Smooth muscle cell of the brain vasculature (primary cell): ENCODE data around the gene PHLPP2.
"Not testable (repeated sequence)": the region's sequence is repeated elsewhere in the genome, so short reads cannot be mapped to it uniquely, and the experiment has no call there.

Experiments
- DNase-seq: peaks from one replicate; pipeline ENCODE4 v3.0.0-alpha.2; 2012; ENCODE audit warnings: low read depth, low spot score

The PHLPP2 gene

GRCh38 chr16:71722801-71723536 is 1.5 kb downstream of the PHLPP2 start:
- DNase-seq = no peak

- DNase-seq = no peak
Measured at GRCh38 chr16:71721066-71721740, 3.3 kb downstream of the PHLPP2 start.

GRCh38 chr16:71712501-71712900 is 12.0 kb downstream of the PHLPP2 start:
- no peak for DNase-seq

- no peak for DNase-seq
Measured at GRCh38 chr16:71711789-71712188, 12.7 kb downstream of the PHLPP2 start.

- DNase-seq = no peak
Measured at GRCh38 chr16:71709229-71709781, 15.2 kb downstream of the PHLPP2 start.

GRCh38 chr16:71708696-71709095 is 15.8 kb downstream of the PHLPP2 start:
- DNase-seq = no peak

GRCh38 chr16:71707199-71707598 is 17.3 kb downstream of the PHLPP2 start:
- no peak for DNase-seq

GRCh38 chr16:71706046-71706445 is 18.5 kb downstream of the PHLPP2 start:
- no peak for DNase-seq

- no peak for DNase-seq
Measured at GRCh38 chr16:71703333-71703732, 21.2 kb downstream of the PHLPP2 start.

GRCh38 chr16:71700831-71701230 is 23.7 kb downstream of the PHLPP2 start:
- no peak for DNase-seq

GRCh38 chr16:71698491-71698890 is 26.0 kb downstream of the PHLPP2 start:
- DNase-seq = no peak

- DNase-seq = no peak
Measured at GRCh38 chr16:71693164-71693563, 31.3 kb downstream of the PHLPP2 start.

- no peak for DNase-seq
Measured at GRCh38 chr16:71689901-71690300, 34.6 kb downstream of the PHLPP2 start.

GRCh38 chr16:71687861-71688260 is 36.6 kb downstream of the PHLPP2 start:
- DNase-seq = no peak

- not testable (repeated sequence) for DNase-seq
Measured at GRCh38 chr16:71684280-71684679, 40.2 kb downstream of the PHLPP2 start.

GRCh38 chr16:71681360-71681759 is 43.1 kb downstream of the PHLPP2 start:
- no peak for DNase-seq

GRCh38 chr16:71676236-71676635 is 48.3 kb downstream of the PHLPP2 start:
- DNase-seq = no peak

- no peak for DNase-seq
Measured at GRCh38 chr16:71675380-71675779, 49.1 kb downstream of the PHLPP2 start.

GRCh38 chr16:71674229-71674628 is 50.3 kb downstream of the PHLPP2 start:
- DNase-seq = no peak

GRCh38 chr16:71673582-71673973 is 50.9 kb downstream of the PHLPP2 start:
- DNase-seq = no peak

GRCh38 chr16:71672803-71673581 is 51.5 kb downstream of the PHLPP2 start:
- DNase-seq = no peak

- no peak for DNase-seq
Measured at GRCh38 chr16:71672125-71672524, 52.4 kb downstream of the PHLPP2 start.
